GM19324 (cell line): ENCODE data around the gene TANGO2.
A peak's percentile ranks its signal among the peaks of the same experiment; 100 is the strongest.
"Not testable (repeated sequence)": the region's sequence is repeated elsewhere in the genome, so short reads cannot be mapped to it uniquely, and the experiment has no call there.

ENCODE experiments used
- ATAC-seq: cut with Tn5 transposase; IDR thresholded peaks from one replicate; pipeline ENCODE4 v1.9.1; 2021; ENCODE audit warnings: mild to moderate bottlenecking, moderate library complexity; ENCODE audit not compliant: unreplicated experiment, low FRiP score

TANGO2 gene

GRCh38 chr22:20060700-20061480 is 40.0 kb downstream of the TANGO2 start:
- ATAC-seq, result no peak

- ATAC-seq, result no peak
Observed at GRCh38 chr22:20061481-20061861, 40.6 kb downstream of the TANGO2 start.

- ATAC-seq, result no peak
Observed at GRCh38 chr22:20062043-20062765, 41.3 kb downstream of the TANGO2 start.

- no peak for ATAC-seq
Observed at GRCh38 chr22:20062766-20063083, 41.8 kb downstream of the TANGO2 start.

- no peak for ATAC-seq
Observed at GRCh38 chr22:20063271-20064139, 42.6 kb downstream of the TANGO2 start.

GRCh38 chr22:20064140-20064480 is 43.2 kb downstream of the TANGO2 start:
- no peak for ATAC-seq

GRCh38 chr22:20064545-20065262 is 43.8 kb downstream of the TANGO2 start:
- ATAC-seq, result no peak

GRCh38 chr22:20065896-20066616 is 45.1 kb downstream of the TANGO2 start:
- ATAC-seq, result no peak

- no peak for ATAC-seq
Observed at GRCh38 chr22:20066617-20067383, 45.9 kb downstream of the TANGO2 start.

- not testable (repeated sequence) for ATAC-seq
Observed at GRCh38 chr22:20067384-20067682, 46.4 kb downstream of the TANGO2 start.

GRCh38 chr22:20068640-20069039 is 47.7 kb downstream of the TANGO2 start:
- no peak for ATAC-seq

- ATAC-seq, result no peak
Observed at GRCh38 chr22:20069331-20070042, 48.6 kb downstream of the TANGO2 start.

- no peak for ATAC-seq
Observed at GRCh38 chr22:20071524-20071972, 50.6 kb downstream of the TANGO2 start.

- no peak for ATAC-seq
Observed at GRCh38 chr22:20076627-20077172, 55.8 kb downstream of the TANGO2 start.

GRCh38 chr22:20079745-20080444 is 59.0 kb downstream of the TANGO2 start, which contains the start of gene DGCR8:
DGCR8 (plus strand) TSS chr22:20080241; CDS start chr22:20085964, 5,723 bp downstream.
- ATAC-seq, result peak; percentile 89

GRCh38 chr22:20080445-20080775 is 59.5 kb downstream of the TANGO2 start:
- peak; percentile 66 for ATAC-seq

GRCh38 chr22:20080776-20081654 is 60.1 kb downstream of the TANGO2 start:
- no peak for ATAC-seq
